Caco-2 (cell line): ENCODE data around the gene NPL. TPM values are rescaled to one million over a fixed set of nuclear protein-coding genes. Genes with fewer than 3 reads are reported as not detected.

Experiments used
- BruUV-seq: library from RNA; stranded (reverse); fragments of 400-500 nt; replicated peaks from 2 replicates; lab custom pipeline; 2021; lab: Mats Ljungman, UMichigan
- CTCF ChIA-PET: fragments of 300-600 bp; sonication (Branson Sonifier 250); formaldehyde crosslinking; loops from one replicate; lab custom pipeline; 2022; ENCODE audit warnings: antibody characterized with exemption; lab: Charles Lee
- POLR2A ChIA-PET: fragments of 300-600 bp; sonication (Branson Sonifier 250); formaldehyde crosslinking; loops from one replicate; lab custom pipeline; 2022; ENCODE audit warnings: antibody characterized with exemption; lab: Charles Lee
- DNase-seq, 2 experiments: peaks; one replicate each; pipeline versions ENCODE4 v3.0.0 to v3.0.0-alpha.2; 2020 to 2022
- H3K27me3 ChIP-seq: replicated peaks from 2 replicates; pipeline ENCODE4 v1.6.0; 2011; ENCODE audit warnings: low read length; ENCODE audit not compliant: control insufficient read depth, insufficient read depth
- H3K36me3 ChIP-seq: 2 replicates; pipeline ENCODE4 v1.5.1; 2011; ENCODE audit warnings: low read length; ENCODE audit not compliant: control insufficient read depth, insufficient read depth
- H3K4me1 ChIP-seq: fragments of 250-450 bp; sonication (Bioruptor Pico); 2 replicates; pipeline ENCODE4 v1.5.1; 2020; ENCODE audit warnings: mild to moderate bottlenecking
- H3K4me3 ChIP-seq: 2 replicates; pipeline ENCODE4 v1.5.1; 2011; ENCODE audit warnings: low read depth, mild to moderate bottlenecking, control low read depth, low read length
- H3K9me3 ChIP-seq: fragments of 250-450 bp; sonication (Bioruptor Pico); 2 replicates; pipeline ENCODE4 v1.5.1; 2020; ENCODE audit warnings: mild to moderate bottlenecking, moderate library complexity
- H3K27ac Mint-ChIP-seq: one replicate; pipeline ENCODE4 v1.8.0; 2022; ENCODE audit warnings: mixed read lengths; ENCODE audit not compliant: unreplicated experiment
- H3K27me3 Mint-ChIP-seq: one replicate; pipeline ENCODE4 v1.8.0; 2022; ENCODE audit warnings: mixed read lengths; ENCODE audit not compliant: insufficient read depth, unreplicated experiment
- H3K36me3 Mint-ChIP-seq: one replicate; pipeline ENCODE4 v1.8.0; 2022; ENCODE audit warnings: mild to moderate bottlenecking, mixed read lengths; ENCODE audit not compliant: insufficient read depth, unreplicated experiment
- H3K4me1 Mint-ChIP-seq: one replicate; pipeline ENCODE4 v1.8.0; 2022; ENCODE audit warnings: low read depth, mixed read lengths; ENCODE audit not compliant: unreplicated experiment
- H3K4me3 Mint-ChIP-seq: one replicate; pipeline ENCODE4 v1.8.0; 2022; ENCODE audit warnings: mild to moderate bottlenecking, moderate library complexity, mixed read lengths; ENCODE audit not compliant: unreplicated experiment
- H3K9me3 Mint-ChIP-seq: one replicate; pipeline ENCODE4 v1.8.0; 2022; ENCODE audit warnings: mixed read lengths; ENCODE audit not compliant: unreplicated experiment
- intact Hi-C: fragments of 100-400 bp; cut with micrococcal nuclease; formaldehyde crosslinking; loops from one replicate; pipeline ENCODE4 v1.10.0; 2022; ENCODE audit not compliant: unreplicated experiment
- total RNA-seq: library from RNA; stranded (reverse); gene quantifications from 2 replicates; pipeline ENCODE4 v1.2.3, GENCODE V29; 2022
- TF ChIP-seq, protein P1 (sequence below), 2 experiments: fragments of 200-600 bp in 1 of 2; IDR thresholded peaks; 1 replicate in 1 of 2; 2 replicates in 1 of 2; pipeline versions ENCODE4 v1.5.1 to v1.8.0; 2011 to 2022; ENCODE audit warnings: antibody characterized with exemption in 1 of 2, control low read depth in 1 of 2, inconsistent platforms in 1 of 2, low read depth in 1 of 2, low read length in 1 of 2, mild to moderate bottlenecking in 1 of 2, moderate library complexity in 1 of 2; ENCODE audit not compliant: insufficient read depth in 1 of 2, severe bottlenecking in 1 of 2, unreplicated experiment in 1 of 2

Gene NPL
- total RNA-seq, 1 experiment from 2014 or later: 4.8 TPM

- intact Hi-C loops: loop anchor here (2.0 kb wide), 1 partner anchor 49 kb away; no protein-coding TSS in a partner anchor
- Mint-ChIP-seq H3K9me3 (no peaks in the 10 kb centered on the region), H3K36me3 (peaks cover 58% of the 10 kb centered on the region), H3K27ac (peak within 1 kb of the TSS; percentile 93), H3K4me1 (peaks cover 33% of the 10 kb centered on the region), H3K4me3 (peak within 1 kb of the TSS; percentile 93), H3K27me3 (no peaks in the 10 kb centered on the region)
- peaks cover 2% of the 10 kb centered on the region; the same call in 1 of the 2 replicates for H3K36me3 ChIP-seq
- ChIA-PET CTCF (no interaction called here), POLR2A (interaction anchor here (0.7 kb wide), 1 partner anchor 183 kb away, joined by 3 read pairs; no protein-coding TSS in a partner anchor)
- TF ChIP-seq, protein P1, sequence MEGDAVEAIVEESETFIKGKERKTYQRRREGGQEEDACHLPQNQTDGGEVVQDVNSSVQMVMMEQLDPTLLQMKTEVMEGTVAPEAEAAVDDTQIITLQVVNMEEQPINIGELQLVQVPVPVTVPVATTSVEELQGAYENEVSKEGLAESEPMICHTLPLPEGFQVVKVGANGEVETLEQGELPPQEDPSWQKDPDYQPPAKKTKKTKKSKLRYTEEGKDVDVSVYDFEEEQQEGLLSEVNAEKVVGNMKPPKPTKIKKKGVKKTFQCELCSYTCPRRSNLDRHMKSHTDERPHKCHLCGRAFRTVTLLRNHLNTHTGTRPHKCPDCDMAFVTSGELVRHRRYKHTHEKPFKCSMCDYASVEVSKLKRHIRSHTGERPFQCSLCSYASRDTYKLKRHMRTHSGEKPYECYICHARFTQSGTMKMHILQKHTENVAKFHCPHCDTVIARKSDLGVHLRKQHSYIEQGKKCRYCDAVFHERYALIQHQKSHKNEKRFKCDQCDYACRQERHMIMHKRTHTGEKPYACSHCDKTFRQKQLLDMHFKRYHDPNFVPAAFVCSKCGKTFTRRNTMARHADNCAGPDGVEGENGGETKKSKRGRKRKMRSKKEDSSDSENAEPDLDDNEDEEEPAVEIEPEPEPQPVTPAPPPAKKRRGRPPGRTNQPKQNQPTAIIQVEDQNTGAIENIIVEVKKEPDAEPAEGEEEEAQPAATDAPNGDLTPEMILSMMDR (IDR thresholded peaks at IDR 0.05; ENCODE audit: insufficient read depth in 1 of 2, low read depth in 1 of 2, low read length in 1 of 2, severe bottlenecking in 1 of 2, unreplicated experiment in 1 of 2): peak in 1 of 2 experiments; percentile 20
- H3K4me1 ChIP-seq: peaks cover 8% of the 10 kb centered on the region
- BruUV-seq: TSS peak; percentile 45
- peak; percentile 92 to 96 for DNase-seq
- H3K4me3 ChIP-seq: peak within 1 kb of the TSS; percentile 76
- H3K27me3 ChIP-seq: no peaks in the 10 kb centered on the region
- no peaks in the 10 kb centered on the region for H3K9me3 ChIP-seq
These were observed 49.9 kb downstream of the NPL start, which contains the start of gene DHX9 for GRCh38 chr1:182839209-182840066. TSS of gene DHX9 (plus strand) at chr1:182839347. CDS start at chr1:182842567, 3,220 bp downstream.

GRCh38 chr1:182841368-182841988 lies 51.9 kb downstream of the NPL start:
- peaks cover 2% of the 10 kb centered on the region for H3K36me3 ChIP-seq
- Mint-ChIP-seq H3K27me3 (no peaks in the 10 kb centered on the region), H3K36me3 (peaks cover 78% of the 10 kb centered on the region), H3K27ac (no peak overlapping the region), H3K4me3 (peak overlapping the region; percentile 93), H3K9me3 (no peaks in the 10 kb centered on the region), H3K4me1 (peaks cover 33% of the 10 kb centered on the region)
- peak overlapping the region; percentile 76; the same call in 1 of the 2 replicates for H3K4me3 ChIP-seq
- ChIA-PET POLR2A (no interaction called here), CTCF (no interaction called here)
- DNase-seq: no peak
- H3K27me3 ChIP-seq: no peaks in the 10 kb centered on the region
- BruUV-seq: TSS peak; percentile 11
- peaks cover 8% of the 10 kb centered on the region for H3K4me1 ChIP-seq
- TF ChIP-seq, protein P1 (IDR thresholded peaks at IDR 0.05; ENCODE audit: insufficient read depth in 1 of 2, low read depth in 1 of 2, low read length in 1 of 2, severe bottlenecking in 1 of 2, unreplicated experiment in 1 of 2): no peak
- H3K9me3 ChIP-seq: no peaks in the 10 kb centered on the region
- intact Hi-C loops: no loop called here

DNA sequence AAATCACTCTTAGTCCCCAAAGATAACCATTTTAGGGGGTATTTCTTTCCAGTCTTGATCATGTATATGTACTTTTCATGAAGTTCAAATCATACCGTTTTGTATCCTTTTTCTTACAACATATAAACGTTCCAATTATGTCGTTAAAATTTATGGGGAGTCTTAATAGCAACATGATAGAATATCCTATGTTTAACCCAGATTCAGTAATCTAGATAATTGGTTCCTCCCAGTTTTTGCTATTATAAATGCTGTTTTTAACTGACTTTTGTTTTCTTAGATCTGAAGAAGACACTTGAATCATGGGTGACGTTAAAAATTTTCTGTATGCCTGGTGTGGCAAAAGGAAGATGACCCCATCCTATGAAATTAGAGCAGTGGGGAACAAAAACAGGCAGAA lies 52.7 kb downstream of the NPL start:
- Histone ChIP-seq H3K36me3 (peaks cover 2% of the 10 kb centered on the region), H3K27me3 (no peaks in the 10 kb centered on the region), H3K4me3 (no peak overlapping the region), H3K9me3 (no peaks in the 10 kb centered on the region), H3K4me1 (peaks cover 8% of the 10 kb centered on the region)
- no peaks in the 10 kb centered on the region for H3K27me3 Mint-ChIP-seq
- H3K36me3 Mint-ChIP-seq: peaks cover 86% of the 10 kb centered on the region
- no peak for DNase-seq
- ChIA-PET POLR2A (no interaction called here), CTCF (no interaction called here)
- H3K27ac Mint-ChIP-seq: no peak overlapping the region
- H3K9me3 Mint-ChIP-seq: no peaks in the 10 kb centered on the region
- no TSS peak for BruUV-seq
- H3K4me3 Mint-ChIP-seq: peak overlapping the region; percentile 9
- TF ChIP-seq, protein P1 (IDR thresholded peaks at IDR 0.05; ENCODE audit: insufficient read depth in 1 of 2, low read depth in 1 of 2, low read length in 1 of 2, severe bottlenecking in 1 of 2, unreplicated experiment in 1 of 2): no peak
- H3K4me1 Mint-ChIP-seq: peaks cover 33% of the 10 kb centered on the region
- intact Hi-C loops: no loop called here
